Stomach (tissue), 9 donors: ENCODE data around the gene TRIP13. TPM values are rescaled to one million over a fixed set of nuclear protein-coding genes. Genes with fewer than 3 reads are reported as not detected.

Experiments used
- DNase-seq, 2 donors: peaks; one replicate each; pipeline versions ENCODE4 v3.0.0 to v3.0.0-alpha.2; 2013 to 2019
- H3K27ac ChIP-seq, 5 donors: fragments of 200-600 bp in 4 of 5; sonication (generic) in 4 of 5; one replicate each; pipeline ENCODE4 v1.5.1; 2013 to 2019; ENCODE audit warnings: mild to moderate bottlenecking in 1 of 5, moderate library complexity in 1 of 5
- H3K27me3 ChIP-seq, 3 donors: fragments of 200-600 bp; sonication (generic); one replicate each; pipeline ENCODE4 v1.5.1; 2017 to 2019; ENCODE audit warnings: mixed run types in 1 of 3
- H3K36me3 ChIP-seq, 4 donors: fragments of 200-600 bp; sonication (generic); 1 replicate in 3 of 4; 2 replicates in 1 of 4; pipeline ENCODE4 v1.5.1; 2016 to 2019
- H3K4me1 ChIP-seq, 4 donors: fragments of 200-600 bp; sonication (generic); one replicate each; pipeline ENCODE4 v1.5.1; 2016 to 2019
- H3K4me3 ChIP-seq, 4 donors: fragments of 200-600 bp; sonication (generic) in 3 of 4; one replicate each; pipeline ENCODE4 v1.5.1; 2016 to 2019; ENCODE audit warnings: mild to moderate bottlenecking in 1 of 4
- H3K9me3 ChIP-seq, 4 donors: fragments of 200-600 bp; sonication (generic); one replicate each; pipeline ENCODE4 v1.5.1; 2016 to 2019
- EP300 ChIP-seq: sonication (generic); formaldehyde crosslinking; IDR thresholded peaks from one replicate; pipeline ENCODE4 v1.6.1; 2017; ENCODE audit warnings: antibody characterized with exemption
- POLR2A ChIP-seq, 4 donors: fragments of 450-650 bp; IDR thresholded peaks; one replicate each; pipeline ENCODE4 v1.6.1; 2016; ENCODE audit warnings: antibody characterized with exemption in 4 of 4, control low read depth in 2 of 4, mild to moderate bottlenecking in 1 of 4, moderate library complexity in 1 of 4
- POLR2AphosphoS5 ChIP-seq, 3 donors: sonication (generic); formaldehyde crosslinking; IDR thresholded peaks; one replicate each; pipeline ENCODE4 v1.6.1; 2016; ENCODE audit warnings: antibody characterized with exemption in 3 of 3
- WGBS, 5 donors: extraction: QIAGEN DNeasy Blood & Tissue Kit in 3 of 5; methylation state at CpG; one replicate each; pipeline versions ENCODE4 v1.1.5 to v1.1.7; 2013 to 2018; 5-methylcytosine and 5-hydroxymethylcytosine counted together
- intact Hi-C: fragments of 100-400 bp; cut with DNase I; formaldehyde crosslinking; loops from one replicate; pipeline ENCODE4 v1.15.1; 2023; ENCODE audit warnings: low total_unique reads
- polyA plus RNA-seq, 3 donors: library from polyadenylated mRNA; stranded (reverse); fragments of 200-250 nt; gene quantifications; one replicate each; pipeline ENCODE4 v1.2.3, GENCODE V29; 2013
- total RNA-seq, 5 donors: library from RNA; depleted of rRNA; stranded (reverse); fragments of >200 nt; gene quantifications; one replicate each; pipeline versions ENCODE4 v1.1.0 to v1.2.3, GENCODE V29; 2014 to 2016
- TF ChIP-seq, protein P1 (sequence below), 7 experiments: fragments of 450-650 bp in 4 of 7; fragments of 200-600 bp in 3 of 7; sonication (generic) in 3 of 7; IDR thresholded peaks; one replicate each; pipeline ENCODE4 v1.5.1; 2016 to 2019; ENCODE audit warnings: antibody characterized with exemption in 7 of 7, control low read depth in 2 of 7, mild to moderate bottlenecking in 1 of 7
- donor health status: healthy with polysubstance abuse.
- donor health status: Bipolar disorder and iron deficiency.
- donor health status: healthy.

The TRIP13 gene
- total and polyA plus RNA-seq, 8 donors, result 0.58 to 10.4 (median 3.5) TPM; not detected in 1

DNA sequence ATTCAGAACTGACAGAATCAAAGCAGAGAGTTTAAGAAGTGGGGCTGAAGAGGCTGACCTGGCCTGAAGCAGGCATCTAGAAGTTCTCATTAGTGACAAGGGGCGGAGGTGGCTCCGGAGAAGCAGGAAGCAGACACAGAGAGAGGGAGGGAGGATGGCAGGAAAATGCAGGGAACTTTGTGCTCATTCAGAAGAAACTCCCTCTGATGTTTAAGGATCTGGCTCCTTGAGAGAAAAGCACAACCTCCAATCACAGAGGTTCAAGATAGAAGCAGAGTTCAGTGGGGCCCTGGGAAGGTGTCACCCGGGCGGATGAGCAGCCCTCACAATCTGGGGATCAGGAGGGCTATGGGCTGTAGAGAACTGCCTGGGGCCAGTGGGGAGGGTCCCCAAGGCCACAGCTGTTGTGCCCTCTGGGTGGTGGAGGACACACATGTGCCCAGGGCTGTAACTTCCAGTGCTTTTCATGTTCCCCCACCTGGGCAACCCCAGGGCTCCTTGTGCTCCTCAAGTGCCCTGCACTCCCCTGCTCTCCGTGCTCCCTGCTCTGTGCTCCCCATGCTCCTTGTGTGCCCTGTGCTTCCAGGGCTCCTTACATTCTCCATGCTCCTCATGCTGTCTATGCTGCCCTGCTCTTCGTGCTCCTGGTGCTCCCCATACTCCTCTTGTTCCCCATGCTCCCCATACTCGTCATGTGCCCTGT lies 51.4 kb downstream of the TRIP13 start:
- 56 to 60% (median 57%) methylated on average over 7 of the region's 7 CpGs for WGBS, 5 donors

DNA sequence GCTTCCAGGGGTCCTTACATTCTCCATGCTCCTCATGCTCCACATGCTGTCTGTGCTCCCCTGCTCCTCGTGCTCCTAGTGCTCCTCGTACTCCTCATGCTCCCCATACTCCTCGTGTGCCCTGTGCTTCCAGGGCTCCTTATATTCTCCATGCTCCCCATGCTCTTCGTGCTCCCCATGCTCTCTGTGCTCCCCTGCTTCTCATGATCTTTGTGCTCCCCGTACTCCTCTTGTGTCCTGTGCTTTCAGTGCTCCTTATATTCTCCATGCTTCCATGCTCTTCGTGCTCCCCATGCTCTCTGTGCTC lies 51.9 kb downstream of the TRIP13 start:
- Histone ChIP-seq H3K9me3 (no peaks in the 10 kb centered on the region), H3K27me3 (peaks cover 0 to 63% (median 27%) of the 10 kb centered on the region in 3 donors), H3K36me3 (no peaks in the 10 kb centered on the region), H3K27ac (no peak overlapping the region), H3K4me1 (peaks cover 0 to 14% (median 7%) of the 10 kb centered on the region in 4 donors), H3K4me3 (no peak overlapping the region)
- no peak for DNase-seq
- intact Hi-C loops, result no loop called here
- WGBS, 5 donors, result 75 to 94% (median 87%) methylated on average over 6 of the region's 6 CpGs
- TF ChIP-seq POLR2A (IDR thresholded peaks at IDR 0.05), result no peak
- TF ChIP-seq EP300, result no peak
- TF ChIP-seq, protein P1, sequence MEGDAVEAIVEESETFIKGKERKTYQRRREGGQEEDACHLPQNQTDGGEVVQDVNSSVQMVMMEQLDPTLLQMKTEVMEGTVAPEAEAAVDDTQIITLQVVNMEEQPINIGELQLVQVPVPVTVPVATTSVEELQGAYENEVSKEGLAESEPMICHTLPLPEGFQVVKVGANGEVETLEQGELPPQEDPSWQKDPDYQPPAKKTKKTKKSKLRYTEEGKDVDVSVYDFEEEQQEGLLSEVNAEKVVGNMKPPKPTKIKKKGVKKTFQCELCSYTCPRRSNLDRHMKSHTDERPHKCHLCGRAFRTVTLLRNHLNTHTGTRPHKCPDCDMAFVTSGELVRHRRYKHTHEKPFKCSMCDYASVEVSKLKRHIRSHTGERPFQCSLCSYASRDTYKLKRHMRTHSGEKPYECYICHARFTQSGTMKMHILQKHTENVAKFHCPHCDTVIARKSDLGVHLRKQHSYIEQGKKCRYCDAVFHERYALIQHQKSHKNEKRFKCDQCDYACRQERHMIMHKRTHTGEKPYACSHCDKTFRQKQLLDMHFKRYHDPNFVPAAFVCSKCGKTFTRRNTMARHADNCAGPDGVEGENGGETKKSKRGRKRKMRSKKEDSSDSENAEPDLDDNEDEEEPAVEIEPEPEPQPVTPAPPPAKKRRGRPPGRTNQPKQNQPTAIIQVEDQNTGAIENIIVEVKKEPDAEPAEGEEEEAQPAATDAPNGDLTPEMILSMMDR (IDR thresholded peaks at IDR 0.05), result no peak
- no peak for TF ChIP-seq POLR2AphosphoS5 (IDR thresholded peaks at IDR 0.05)

More for the DNA sequence above, 51.4 kb downstream of the TRIP13 start:
- Histone ChIP-seq H3K4me3 (no peak overlapping the region), H3K27ac (no peak overlapping the region), H3K9me3 (no peaks in the 10 kb centered on the region), H3K4me1 (peaks cover 0 to 14% (median 7%) of the 10 kb centered on the region in 4 donors), H3K27me3 (peaks cover 0 to 59% (median 27%) of the 10 kb centered on the region in 3 donors), H3K36me3 (no peaks in the 10 kb centered on the region)
- DNase-seq, result peak in 1 of 2 donors; percentile 46
- intact Hi-C loops, result no loop called here
- TF ChIP-seq POLR2AphosphoS5 (IDR thresholded peaks at IDR 0.05) (no peak), EP300 (no peak), POLR2A (IDR thresholded peaks at IDR 0.05) (no peak)
- TF ChIP-seq, protein P1 (IDR thresholded peaks at IDR 0.05), result no peak

DNA sequence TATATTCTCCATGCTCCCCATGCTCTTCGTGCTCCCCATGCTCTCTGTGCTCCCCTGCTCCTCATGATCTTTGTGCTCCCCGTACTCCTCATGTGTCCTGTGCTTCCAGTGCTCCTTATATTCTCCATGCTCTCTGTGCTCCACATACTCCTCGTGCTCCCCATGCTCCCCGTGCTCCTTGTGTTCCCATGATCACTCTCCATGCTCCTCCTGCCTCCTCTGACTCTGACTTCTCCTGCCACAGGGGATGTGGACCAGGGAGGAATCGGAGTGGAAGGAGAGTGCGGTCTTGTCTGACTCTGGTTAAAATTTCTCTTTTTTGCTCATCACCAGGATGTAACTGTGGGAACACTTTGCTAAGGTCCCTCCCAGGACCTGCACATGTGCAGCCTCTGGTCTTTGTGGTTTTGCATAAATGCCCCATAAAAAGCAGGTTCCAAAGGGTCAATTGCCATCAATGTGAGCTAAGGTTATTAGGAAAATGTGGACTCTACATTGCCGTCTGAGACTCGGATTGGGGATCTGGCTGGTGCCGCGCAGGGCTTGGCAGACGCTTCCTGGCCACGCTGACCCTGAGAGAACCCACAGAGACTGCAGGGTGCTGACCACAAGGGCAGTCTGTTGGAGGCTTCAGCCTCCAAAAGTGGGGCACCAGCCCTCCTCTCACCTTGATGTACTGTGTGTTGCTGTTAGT lies 52.5 kb downstream of the TRIP13 start:
- Histone ChIP-seq H3K36me3 (no peaks in the 10 kb centered on the region), H3K4me1 (peaks cover 0 to 14% (median 7%) of the 10 kb centered on the region in 4 donors), H3K27ac (no peak overlapping the region), H3K9me3 (peaks cover 0 to 3% (median 0%) of the 10 kb centered on the region in 4 donors), H3K4me3 (no peak overlapping the region), H3K27me3 (peaks cover 0 to 68% (median 27%) of the 10 kb centered on the region in 3 donors)
- WGBS, 5 donors, result 77 to 79% (median 79%) methylated on average over 12 of the region's 12 CpGs
- TF ChIP-seq EP300 (no peak), POLR2A (IDR thresholded peaks at IDR 0.05) (no peak), POLR2AphosphoS5 (IDR thresholded peaks at IDR 0.05) (no peak)
- TF ChIP-seq, protein P1 (IDR thresholded peaks at IDR 0.05), result no peak
- intact Hi-C loops, result no loop called here
- DNase-seq, result no peak

DNA sequence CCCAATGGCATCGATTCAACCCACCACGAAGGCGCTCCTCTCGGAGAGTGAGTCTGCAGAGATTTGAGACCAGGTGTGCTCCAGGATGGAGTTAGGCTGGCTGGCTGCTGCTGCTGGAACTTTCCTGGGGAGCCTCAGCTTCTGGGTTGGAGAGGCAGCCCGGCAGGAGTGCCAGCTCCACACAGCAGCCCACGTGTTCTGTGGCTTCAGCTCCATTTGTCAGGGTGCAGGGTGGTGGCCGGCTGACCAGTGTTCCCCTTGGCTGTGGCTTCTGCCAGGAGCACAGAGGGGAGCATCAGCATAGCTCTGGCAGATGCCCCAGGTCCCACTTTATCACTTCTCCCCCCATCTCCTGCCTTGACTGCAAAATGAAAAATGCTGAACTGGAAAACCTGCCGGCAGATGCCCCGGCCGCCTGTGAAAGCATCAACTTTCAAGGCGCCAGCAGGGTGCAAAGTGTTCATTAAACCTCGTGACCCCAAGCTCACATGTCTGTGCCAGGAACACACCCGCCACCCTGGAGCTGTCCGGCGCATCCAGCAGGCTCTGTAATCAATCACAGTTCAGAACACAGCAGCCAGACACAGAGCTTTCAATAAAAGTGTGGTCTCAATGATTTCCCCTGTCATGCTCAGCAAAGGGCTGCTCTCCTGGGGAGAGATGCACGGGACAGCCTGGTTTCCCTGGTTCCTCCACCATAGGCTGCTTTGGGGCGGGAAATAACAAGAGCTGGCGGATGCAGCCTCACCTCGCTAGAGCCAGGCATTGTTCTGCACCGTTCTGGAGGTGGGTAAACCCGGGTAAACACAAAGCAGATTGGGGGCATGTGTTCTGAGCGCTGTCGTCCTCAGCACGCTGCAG lies 53.2 kb downstream of the TRIP13 start:
- H3K27ac ChIP-seq, result no peak overlapping the region
- 23 to 35% (median 28%) methylated on average over 20 to 24 of the region's 24 CpGs for whole genome bisulfite sequencing, 5 donors
- intact Hi-C loops, result no loop called here

More for the DNA sequence above, 53.2 kb downstream of the TRIP13 start:
- peaks cover 0 to 7% (median 2%) of the 10 kb centered on the region in 4 donors for H3K9me3 ChIP-seq
- no peak overlapping the region for H3K4me3 ChIP-seq
- TF ChIP-seq, protein P1 (IDR thresholded peaks at IDR 0.05), result no peak
- TF ChIP-seq POLR2A (IDR thresholded peaks at IDR 0.05), result no peak
- no peak for TF ChIP-seq EP300
- no peak for TF ChIP-seq POLR2AphosphoS5 (IDR thresholded peaks at IDR 0.05)
- H3K27me3 ChIP-seq, result peaks cover 0 to 73% (median 27%) of the 10 kb centered on the region in 3 donors
- H3K4me1 ChIP-seq, result peaks cover 0 to 14% (median 7%) of the 10 kb centered on the region in 4 donors
- H3K36me3 ChIP-seq, result no peaks in the 10 kb centered on the region
- DNase-seq, result no peak
